ENCODE measurements around the gene AGXT2.
"Not testable (repeated sequence)": the region's sequence is repeated elsewhere in the genome, so short reads cannot be mapped to it uniquely, and the experiment has no call there.

The AGXT2 gene

DNA sequence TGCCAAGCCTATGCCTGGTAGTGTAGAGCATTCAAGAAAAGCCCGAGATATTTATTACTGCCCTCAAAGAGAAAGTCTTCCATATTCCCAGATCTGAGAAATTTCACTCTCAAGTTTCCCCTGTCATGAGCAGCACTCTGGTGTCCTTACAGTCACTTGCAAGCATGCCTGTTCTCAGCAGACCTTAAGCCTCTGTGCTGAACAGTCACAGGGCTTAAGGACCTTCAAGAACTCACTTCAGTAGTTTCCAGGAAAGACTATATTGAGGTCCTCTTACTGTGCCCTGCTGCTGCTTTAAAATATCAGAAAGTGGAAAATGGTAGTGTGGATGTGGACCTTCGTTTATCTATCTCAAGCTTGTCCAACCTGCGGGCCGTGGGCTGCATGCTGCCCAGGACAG lies 64.9 kb downstream of the AGXT2 start:
- H3K4me3 ChIP-seq (ENCODE audit: low read depth, low read length), result no peak overlapping the region
- TF ChIP-seq CTCF (IDR thresholded peaks at IDR 0.05; ENCODE audit: low read depth, low read length) (no peak), MAX (IDR thresholded peaks at IDR 0.05; ENCODE audit: low read depth, low read length) (no peak), MYC (IDR thresholded peaks at IDR 0.05; ENCODE audit: low read depth, low read length) (no peak), POLR2A (IDR thresholded peaks at IDR 0.05; ENCODE audit: extremely low read depth, insufficient read length) (no peak)
- DNase-seq (ENCODE audit: low read depth), result no peak

DNA sequence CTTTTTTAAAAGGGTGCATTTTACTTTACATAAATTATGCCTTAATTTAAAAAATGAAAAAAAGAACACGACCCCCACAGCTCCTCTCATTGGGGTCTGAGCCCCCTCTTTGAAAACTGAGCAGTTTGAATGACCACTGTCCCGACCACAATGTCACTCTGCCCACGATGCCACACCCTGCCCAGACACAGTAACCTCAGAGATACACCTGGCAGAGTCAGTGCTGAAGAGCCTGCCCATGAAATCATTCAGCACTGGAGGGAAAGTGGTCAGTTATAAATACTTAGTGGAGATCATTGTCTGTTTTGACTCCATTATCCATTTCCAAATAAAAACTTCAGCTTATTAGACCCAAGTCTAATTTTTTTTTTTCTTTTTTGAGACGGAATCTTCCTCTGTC lies 69.1 kb downstream of the AGXT2 start:
- TF ChIP-seq MAX (IDR thresholded peaks at IDR 0.05; ENCODE audit: low read depth, low read length) (no peak), POLR2A (IDR thresholded peaks at IDR 0.05; ENCODE audit: extremely low read depth, insufficient read length) (no peak), MYC (IDR thresholded peaks at IDR 0.05; ENCODE audit: low read depth, low read length) (no peak), CTCF (IDR thresholded peaks at IDR 0.05; ENCODE audit: low read depth, low read length) (no peak)
- DNase-seq (ENCODE audit: low read depth), result no peak
- H3K4me3 ChIP-seq (ENCODE audit: low read depth, low read length), result no peak overlapping the region

DNA sequence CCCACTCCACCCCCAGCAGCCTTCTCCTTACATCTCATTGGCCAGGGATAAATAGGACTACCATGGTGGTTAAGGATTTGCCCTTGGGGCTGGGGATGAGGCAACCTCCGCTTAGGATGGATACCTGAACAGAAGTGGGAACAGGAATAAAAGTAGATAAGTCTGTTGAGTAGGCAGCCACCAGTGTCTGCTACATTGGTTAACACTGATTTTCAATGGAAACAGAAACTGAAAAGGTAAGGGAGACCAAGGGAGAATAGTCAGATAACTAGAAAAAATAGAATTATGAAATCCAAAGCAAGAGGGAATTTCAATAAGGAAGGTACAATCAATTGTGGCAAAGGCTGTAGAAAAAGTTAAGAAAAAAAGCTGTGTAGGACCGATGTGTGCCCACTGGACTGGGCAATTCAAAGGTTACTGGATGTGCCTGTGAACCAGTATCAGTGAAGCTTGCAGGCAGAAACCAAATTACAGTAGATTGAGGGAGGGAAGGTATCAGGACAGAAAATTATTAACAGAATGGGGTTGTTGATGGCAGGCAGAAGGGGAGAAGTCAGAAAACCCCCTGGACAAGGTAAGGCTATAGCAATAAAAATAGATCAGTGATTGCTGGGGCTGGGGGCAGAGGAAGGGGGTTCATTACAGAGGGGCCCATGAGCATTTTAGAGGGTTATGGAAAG lies 69.7 kb downstream of the AGXT2 start:
- no peak overlapping the region for H3K4me3 ChIP-seq (ENCODE audit: low read depth, low read length)
- DNase-seq (ENCODE audit: low read depth), result no peak
- TF ChIP-seq MYC (IDR thresholded peaks at IDR 0.05; ENCODE audit: low read depth, low read length) (no peak), CTCF (IDR thresholded peaks at IDR 0.05; ENCODE audit: low read depth, low read length) (no peak), MAX (IDR thresholded peaks at IDR 0.05; ENCODE audit: low read depth, low read length) (no peak), POLR2A (IDR thresholded peaks at IDR 0.05; ENCODE audit: extremely low read depth, insufficient read length) (no peak)

- no peak overlapping the region for H3K4me3 ChIP-seq (ENCODE audit: low read depth, low read length)
- no peak for DNase-seq (ENCODE audit: low read depth)
- no peak for TF ChIP-seq POLR2A (IDR thresholded peaks at IDR 0.05; ENCODE audit: extremely low read depth, insufficient read length)
- no peak for TF ChIP-seq CTCF (IDR thresholded peaks at IDR 0.05; ENCODE audit: low read depth, low read length)
These were observed 71.4 kb downstream of the AGXT2 start for GRCh38 chr5:34976347-34976746.

DNA sequence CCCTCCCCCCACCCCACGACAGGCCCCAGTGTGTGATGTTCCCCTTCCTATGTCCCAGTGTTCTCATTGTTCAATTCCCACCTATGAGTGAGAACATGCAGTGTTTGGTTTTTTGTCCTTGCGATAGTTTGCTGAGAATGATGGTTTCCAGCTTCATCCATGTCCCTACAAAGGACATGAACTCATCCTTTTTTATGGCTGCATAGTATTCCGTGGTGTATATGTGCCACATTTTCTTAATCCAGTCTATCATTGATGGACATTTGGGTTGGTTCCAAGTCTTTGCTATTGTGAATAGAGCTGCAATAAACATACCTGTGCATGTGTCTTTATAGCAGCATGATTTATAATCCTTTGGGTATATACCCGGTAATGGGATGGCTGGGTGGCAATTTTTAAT lies 76.1 kb downstream of the AGXT2 start:
- H3K4me3 ChIP-seq (ENCODE audit: low read depth, low read length); DNase-seq (ENCODE audit: low read depth): not testable (repeated sequence)

GRCh38 chr5:34970552-34970951 lies 77.2 kb downstream of the AGXT2 start:
- no peak overlapping the region for H3K4me3 ChIP-seq (ENCODE audit: low read depth, low read length)
- no peak for DNase-seq (ENCODE audit: low read depth)

More at GRCh38 chr5:34970552-34970951, 77.2 kb downstream of the AGXT2 start:
- TF ChIP-seq MAX (IDR thresholded peaks at IDR 0.05; ENCODE audit: low read depth, low read length) (no peak), MYC (IDR thresholded peaks at IDR 0.05; ENCODE audit: low read depth, low read length) (no peak), POLR2A (IDR thresholded peaks at IDR 0.05; ENCODE audit: extremely low read depth, insufficient read length) (no peak), CTCF (IDR thresholded peaks at IDR 0.05; ENCODE audit: low read depth, low read length) (no peak)
